Thoracic aorta (tissue), 2 donors: ENCODE results near the gene MED8. TPM values are rescaled to one million over a fixed set of nuclear protein-coding genes. Genes with fewer than 3 reads are reported as not detected.

ENCODE experiments used
- ATAC-seq: fragments of 150-250 bp; one replicate; pipeline ENCODE4 v1.8.0; 2017; ENCODE audit warnings: low read depth; ENCODE audit not compliant: insufficient number of reproducible peaks, low FRiP score
- DNase-seq: peaks from one replicate; pipeline ENCODE4 v3.0.0-alpha.2; 2020; ENCODE audit warnings: low spot score
- H3K27ac ChIP-seq, 2 donors: fragments of 200-600 bp; sonication (generic); 1 replicate in 1 of 2; 2 replicates in 1 of 2; pipeline ENCODE4 v1.5.1; 2016; ENCODE audit warnings: mild to moderate bottlenecking in 2 of 2, moderate library complexity in 2 of 2
- H3K27me3 ChIP-seq: fragments of 200-600 bp; sonication (generic); replicated peaks from 2 replicates; pipeline ENCODE4 v1.6.0; 2016; ENCODE audit warnings: mild to moderate bottlenecking; ENCODE audit not compliant: insufficient read depth
- H3K36me3 ChIP-seq: fragments of 200-600 bp; sonication (generic); one replicate; pipeline ENCODE4 v1.5.1; 2016
- H3K4me1 ChIP-seq, 2 donors: fragments of 200-600 bp; sonication (generic); 1 replicate in 1 of 2; 2 replicates in 1 of 2; pipeline versions ENCODE4 v1.5.1 to v1.6.0; 2016; ENCODE audit warnings: low read depth in 2 of 2, mild to moderate bottlenecking in 1 of 2; ENCODE audit not compliant: control insufficient read depth in 1 of 2
- H3K4me3 ChIP-seq: fragments of 200-600 bp; sonication (generic); 2 replicates; pipeline ENCODE4 v1.5.1; 2016; ENCODE audit warnings: mild to moderate bottlenecking
- H3K9me3 ChIP-seq: fragments of 200-600 bp; sonication (generic); 2 replicates; pipeline ENCODE4 v1.5.1; 2016
- total RNA-seq, 2 donors: library from RNA; depleted of rRNA; stranded (reverse); fragments of >200 nt; gene quantifications; one replicate each; pipeline versions ENCODE4 v1.1.0 to v1.2.3, GENCODE V29; 2016
- TF ChIP-seq, protein P1 (sequence below): fragments of 200-600 bp; sonication (generic); IDR thresholded peaks from one replicate; pipeline ENCODE4 v1.5.1; 2019; ENCODE audit warnings: antibody characterized with exemption

Gene MED8
- total RNA-seq, 2 donors from 2014 or later: 33.8 to 52.7 TPM

DNA sequence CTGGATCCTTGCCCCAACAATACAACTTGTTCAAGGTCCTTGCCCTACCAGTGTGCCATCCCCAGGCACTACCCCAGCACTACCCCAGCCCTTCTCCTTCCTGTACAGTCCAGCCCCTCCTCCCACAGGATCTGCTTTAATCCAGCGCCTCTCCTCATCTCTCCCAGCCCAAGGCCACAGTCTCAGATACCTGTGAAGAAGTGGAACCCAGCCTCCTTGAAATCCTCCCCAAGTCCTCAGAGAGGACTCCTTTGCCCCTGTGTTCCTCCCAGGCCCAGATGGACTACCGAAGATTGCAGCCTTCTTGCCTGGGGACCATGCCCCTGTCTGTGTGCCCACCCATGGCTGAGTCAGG is 37.3 kb downstream of the MED8 start:
- H3K4me3 ChIP-seq: no peak overlapping the region
- DNase-seq (no peak), ATAC-seq (no peak)
- TF ChIP-seq, protein P1, sequence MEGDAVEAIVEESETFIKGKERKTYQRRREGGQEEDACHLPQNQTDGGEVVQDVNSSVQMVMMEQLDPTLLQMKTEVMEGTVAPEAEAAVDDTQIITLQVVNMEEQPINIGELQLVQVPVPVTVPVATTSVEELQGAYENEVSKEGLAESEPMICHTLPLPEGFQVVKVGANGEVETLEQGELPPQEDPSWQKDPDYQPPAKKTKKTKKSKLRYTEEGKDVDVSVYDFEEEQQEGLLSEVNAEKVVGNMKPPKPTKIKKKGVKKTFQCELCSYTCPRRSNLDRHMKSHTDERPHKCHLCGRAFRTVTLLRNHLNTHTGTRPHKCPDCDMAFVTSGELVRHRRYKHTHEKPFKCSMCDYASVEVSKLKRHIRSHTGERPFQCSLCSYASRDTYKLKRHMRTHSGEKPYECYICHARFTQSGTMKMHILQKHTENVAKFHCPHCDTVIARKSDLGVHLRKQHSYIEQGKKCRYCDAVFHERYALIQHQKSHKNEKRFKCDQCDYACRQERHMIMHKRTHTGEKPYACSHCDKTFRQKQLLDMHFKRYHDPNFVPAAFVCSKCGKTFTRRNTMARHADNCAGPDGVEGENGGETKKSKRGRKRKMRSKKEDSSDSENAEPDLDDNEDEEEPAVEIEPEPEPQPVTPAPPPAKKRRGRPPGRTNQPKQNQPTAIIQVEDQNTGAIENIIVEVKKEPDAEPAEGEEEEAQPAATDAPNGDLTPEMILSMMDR: no peak
- H3K9me3 ChIP-seq: no peaks in the 10 kb centered on the region
- H3K4me1 ChIP-seq: peaks cover 0 to 18% of the 10 kb centered on the region in 2 donors
- no peak overlapping the region for H3K27ac ChIP-seq
- no peaks in the 10 kb centered on the region for H3K27me3 ChIP-seq
- no peaks in the 10 kb centered on the region for H3K36me3 ChIP-seq

DNA sequence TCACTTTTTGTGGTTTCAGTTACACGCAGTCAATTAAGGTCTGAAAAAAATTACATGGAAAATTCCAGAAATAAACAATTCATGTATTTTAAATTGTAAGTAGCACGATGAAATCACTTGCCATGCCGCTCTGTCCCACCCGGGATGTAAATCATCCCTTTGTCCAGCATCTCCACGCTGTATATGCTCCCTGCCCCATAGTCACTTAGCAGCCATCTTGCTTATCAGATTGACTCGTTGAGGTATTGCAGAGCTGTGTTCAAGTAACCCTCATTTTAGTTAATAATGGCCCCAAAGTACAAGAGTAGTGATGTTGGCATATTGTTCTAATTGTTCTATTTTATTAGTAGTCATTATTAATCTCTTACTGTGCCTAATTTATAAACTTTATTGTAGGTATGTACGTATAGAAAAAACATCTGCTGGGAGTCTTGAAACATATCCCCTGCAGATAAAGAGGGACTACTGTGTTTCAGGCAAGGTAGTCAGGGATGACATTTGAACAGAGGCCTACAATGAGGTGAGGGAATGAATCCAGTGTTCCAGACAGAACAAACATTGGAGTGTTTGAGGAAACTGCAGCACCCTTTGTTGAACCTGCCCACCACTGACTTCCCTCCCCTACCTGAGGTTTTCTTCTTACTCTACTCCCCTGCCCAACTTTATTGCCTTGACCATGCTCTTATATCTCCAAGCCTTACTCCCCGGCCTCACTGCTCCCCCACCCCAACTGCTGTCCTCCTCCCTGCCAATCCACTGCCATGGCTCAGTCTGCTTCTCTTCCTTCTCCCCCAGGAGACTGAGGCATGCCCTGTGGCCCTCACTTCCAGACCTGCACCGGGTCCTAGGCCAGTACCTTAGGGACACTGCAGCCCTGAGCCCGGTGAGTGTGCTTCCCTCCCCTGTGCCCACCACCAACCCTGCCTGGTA is 37.9 kb downstream of the MED8 start:
- no peak for DNase-seq
- H3K4me1 ChIP-seq: peaks cover 0 to 18% of the 10 kb centered on the region in 2 donors
- H3K9me3 ChIP-seq: no peaks in the 10 kb centered on the region
- no peaks in the 10 kb centered on the region for H3K36me3 ChIP-seq
- TF ChIP-seq, protein P1: no peak
- H3K4me3 ChIP-seq: no peak overlapping the region
- ATAC-seq: no peak
- no peaks in the 10 kb centered on the region for H3K27me3 ChIP-seq
- H3K27ac ChIP-seq: no peak overlapping the region

DNA sequence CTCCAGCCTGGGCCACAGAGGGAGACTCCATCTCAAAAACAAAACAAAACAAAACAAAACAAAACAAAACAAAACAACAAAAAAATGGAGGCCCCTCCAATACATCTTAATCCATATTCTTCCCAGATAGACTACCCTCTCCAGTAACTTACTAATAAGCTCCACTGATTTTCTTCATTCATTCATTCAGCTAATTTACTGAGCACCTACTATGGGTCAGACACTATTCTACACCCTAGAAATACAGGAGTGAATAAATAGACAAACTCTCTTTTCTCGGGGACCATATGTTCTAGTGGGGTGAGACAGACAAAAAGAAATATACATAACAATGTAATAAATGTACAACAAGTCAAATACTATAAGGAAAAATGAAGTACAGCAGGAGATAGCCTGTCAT is 38.6 kb downstream of the MED8 start:
- H3K4me3 ChIP-seq: no peak overlapping the region
- no peaks in the 10 kb centered on the region for H3K9me3 ChIP-seq
- H3K4me1 ChIP-seq: peaks cover 0 to 18% of the 10 kb centered on the region in 2 donors
- ATAC-seq (no peak), DNase-seq (no peak)
- H3K27ac ChIP-seq: no peak overlapping the region
- no peaks in the 10 kb centered on the region for H3K36me3 ChIP-seq
- TF ChIP-seq, protein P1: no peak
- H3K27me3 ChIP-seq: no peaks in the 10 kb centered on the region

DNA sequence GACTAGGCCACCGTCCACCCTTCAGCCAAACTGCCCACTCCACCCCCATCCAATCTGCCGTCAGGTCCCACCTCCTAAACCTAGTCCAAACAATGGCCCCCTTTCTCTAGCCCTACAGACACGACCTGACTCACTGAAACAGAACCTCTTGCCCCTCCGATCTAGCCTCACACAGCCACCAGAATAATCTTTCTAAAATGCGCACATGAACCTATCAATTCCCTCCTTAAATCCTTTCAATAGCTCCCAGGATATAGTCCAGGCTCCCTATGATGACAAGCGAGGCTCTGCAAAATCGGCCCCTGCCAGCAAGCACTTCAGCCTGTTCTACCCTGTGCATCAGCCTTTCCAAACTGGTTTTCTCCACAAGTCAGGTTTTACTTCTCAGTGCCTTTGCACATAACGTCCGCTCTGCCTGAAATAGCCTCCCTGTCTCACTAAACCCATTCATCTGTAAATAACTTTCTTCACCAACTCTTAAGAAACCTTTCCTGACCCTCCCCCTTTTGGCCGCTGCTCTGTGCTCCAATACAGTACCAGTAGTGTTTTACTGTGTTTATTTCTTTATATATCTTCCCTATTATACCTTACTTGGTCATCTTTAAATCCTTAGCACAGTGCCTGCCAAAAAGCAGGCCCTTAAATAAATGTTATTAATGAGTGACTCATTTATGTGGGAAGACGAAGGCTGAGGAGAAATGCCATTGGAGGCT is 39.9 kb downstream of the MED8 start:
- Histone ChIP-seq H3K27me3 (no peaks in the 10 kb centered on the region), H3K4me1 (peaks cover 0 to 18% of the 10 kb centered on the region in 2 donors), H3K36me3 (no peaks in the 10 kb centered on the region), H3K9me3 (no peaks in the 10 kb centered on the region), H3K27ac (peak overlapping the region; percentile 81 to 87), H3K4me3 (peak overlapping the region; percentile 83)
- DNase-seq (no peak), ATAC-seq (peak; percentile 7)
- TF ChIP-seq, protein P1: no peak
